GM19023 (cell line): ENCODE results near the gene HSFX3.

Experiments used
- ATAC-seq: cut with Tn5 transposase; IDR thresholded peaks from one replicate; pipeline ENCODE4 v1.9.1; 2021; ENCODE audit warnings: mild to moderate bottlenecking, moderate library complexity; ENCODE audit not compliant: unreplicated experiment

The HSFX3 gene

DNA sequence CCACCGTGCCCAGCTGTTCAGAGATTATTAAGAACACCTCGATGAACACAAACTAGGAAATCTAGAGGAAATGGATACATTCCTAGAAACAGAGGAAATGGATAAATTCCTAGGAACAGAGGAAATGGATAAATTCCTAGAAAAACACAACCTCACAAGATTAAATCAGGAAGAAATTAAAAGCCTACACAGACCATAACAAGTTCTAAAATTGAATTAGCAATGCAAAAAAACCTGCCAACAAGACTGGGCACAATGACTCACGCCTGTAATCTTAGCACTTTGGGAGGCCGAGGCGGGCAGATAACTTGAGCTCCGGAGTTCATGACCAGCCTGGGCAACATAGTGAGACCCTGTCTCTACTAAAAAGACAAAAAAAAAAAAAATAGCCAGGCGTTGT, 31.5 kb downstream of the HSFX3 start:
- no peak for ATAC-seq

DNA sequence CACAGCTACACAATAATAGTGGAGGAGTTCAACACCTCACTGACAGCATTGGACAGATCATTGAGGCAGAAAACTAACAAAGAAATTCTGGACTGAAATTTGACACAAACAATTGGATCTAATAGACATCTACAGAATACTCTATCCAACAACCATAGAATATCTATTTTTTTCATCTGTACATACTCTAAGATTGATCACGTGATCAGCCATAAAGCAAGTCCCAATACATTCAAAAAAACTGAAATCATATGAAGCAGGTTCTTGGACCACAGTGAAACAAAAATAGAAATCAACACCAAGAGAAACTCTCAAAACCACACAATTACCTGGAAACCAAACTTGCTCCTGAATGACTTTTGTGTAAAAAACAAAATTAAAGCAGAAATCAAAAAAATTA, 32.4 kb downstream of the HSFX3 start:
- no peak for ATAC-seq

GRCh38 chrX:149516604-149517003, 33.1 kb downstream of the HSFX3 start:
- ATAC-seq, result no peak

GRCh38 chrX:149515954-149516602, 33.6 kb downstream of the HSFX3 start:
- ATAC-seq, result no peak

DNA sequence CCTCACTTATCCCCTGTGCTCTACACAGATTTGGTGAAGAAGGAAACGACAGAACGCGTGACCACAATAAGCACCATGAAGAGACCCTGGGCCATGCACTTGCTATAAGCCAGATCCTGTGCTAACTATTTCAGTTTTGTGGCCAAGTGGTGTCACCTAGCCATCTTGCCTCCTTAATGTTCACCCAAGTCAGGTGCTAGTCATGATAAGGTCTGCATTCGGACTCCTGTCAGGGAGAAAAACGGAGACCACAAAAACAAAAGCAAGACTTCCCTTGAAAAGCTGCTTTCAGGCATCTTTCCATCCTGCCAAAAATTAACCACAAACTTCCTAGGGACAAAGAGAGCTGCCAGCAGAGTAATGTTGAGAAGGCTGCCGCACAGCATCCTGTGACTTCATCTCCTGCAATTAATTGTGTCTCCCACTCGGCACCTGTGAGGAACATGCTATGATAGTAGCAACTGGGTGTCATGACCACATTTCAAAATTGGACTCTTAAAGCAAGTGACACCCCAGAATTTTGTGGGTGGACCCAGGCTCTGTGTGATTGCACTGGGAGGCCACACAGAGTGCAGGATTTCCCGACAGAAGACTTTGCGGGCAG, 35.8 kb downstream of the HSFX3 start:
- ATAC-seq, result no peak

- ATAC-seq, result peak; percentile 70
Measured at GRCh38 chrX:149512225-149512885, 37.4 kb downstream of the HSFX3 start.

DNA sequence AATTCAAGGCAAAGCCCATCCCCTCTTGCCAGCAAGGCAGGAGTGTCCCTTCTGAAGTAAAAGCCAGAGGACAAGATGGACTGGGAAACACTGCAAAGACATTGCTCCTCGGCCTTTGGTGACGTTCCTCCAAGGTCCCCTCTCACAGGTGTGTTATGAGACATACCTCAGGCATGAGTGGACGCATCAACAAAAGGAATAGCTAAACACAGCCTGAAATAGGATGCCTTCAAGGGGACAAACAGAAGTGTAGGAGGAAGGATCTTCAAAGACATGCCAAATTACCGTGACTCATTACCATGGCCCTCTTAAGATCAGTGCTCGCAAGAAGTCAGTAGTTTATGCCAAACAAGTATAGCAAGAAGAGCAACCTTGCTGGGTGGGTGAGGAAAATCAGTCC, 38.6 kb downstream of the HSFX3 start:
- no peak for ATAC-seq

GRCh38 chrX:149510386-149510785, 39.3 kb downstream of the HSFX3 start:
- no peak for ATAC-seq

DNA sequence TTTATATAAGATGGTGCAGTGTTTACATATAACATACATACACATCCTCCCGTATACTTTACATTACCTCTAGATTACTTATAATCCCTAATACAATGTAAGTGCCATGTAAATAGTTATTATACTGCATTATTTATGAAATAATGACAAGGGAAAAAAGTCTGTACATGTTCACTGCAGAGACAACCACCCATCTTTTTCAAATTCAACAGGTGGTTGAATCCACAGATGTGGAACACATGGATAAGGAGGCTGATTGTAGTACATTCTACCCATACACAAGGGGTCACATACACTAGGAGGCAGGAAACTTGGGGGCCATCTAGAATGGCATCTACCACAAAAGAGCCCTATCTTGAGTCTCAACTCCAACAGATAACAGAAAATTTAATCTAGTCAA, 41.3 kb downstream of the HSFX3 start:
- no peak for ATAC-seq

DNA sequence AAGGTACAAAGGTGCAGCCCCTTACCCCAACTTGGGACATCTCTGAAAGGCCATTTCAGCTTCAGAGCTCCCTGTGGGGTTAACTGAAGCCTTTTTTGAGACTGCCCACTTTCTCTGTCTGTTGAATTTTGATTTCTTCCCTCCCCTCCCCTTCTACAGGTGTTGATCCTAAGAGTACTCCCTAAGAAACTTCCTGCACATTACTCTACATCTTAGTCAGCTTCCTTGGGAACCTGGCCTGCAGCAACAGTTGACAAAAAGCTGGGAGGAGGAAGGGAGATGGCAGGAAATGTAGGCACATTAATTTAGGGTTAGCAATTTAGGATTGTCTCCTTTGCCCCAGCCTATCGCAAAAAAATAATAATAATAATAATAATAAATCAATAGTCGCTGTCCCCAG, 43.4 kb downstream of the HSFX3 start:
- no peak for ATAC-seq

DNA sequence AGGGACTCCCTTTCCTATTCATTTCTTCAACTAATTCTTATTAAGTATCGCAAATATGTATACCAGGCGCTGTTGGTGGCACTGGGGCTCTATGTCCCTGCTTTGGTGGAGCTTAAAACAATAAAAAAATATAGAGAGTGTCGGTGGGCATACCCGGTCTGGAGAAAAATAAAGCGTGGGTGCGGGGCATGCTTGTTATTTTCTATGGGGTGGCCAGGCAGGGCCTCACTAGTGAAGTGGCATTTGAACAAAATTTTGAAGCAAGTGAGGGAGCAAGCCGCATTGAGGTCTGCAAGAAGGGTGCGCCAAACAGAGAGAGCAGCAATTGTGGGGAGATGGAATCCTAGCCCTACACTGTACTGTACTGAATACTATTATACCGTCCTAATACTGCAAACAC, 44.1 kb downstream of the HSFX3 start:
- no peak for ATAC-seq

- ATAC-seq, result peak; percentile 72
Measured at GRCh38 chrX:149504915-149505651, 44.6 kb downstream of the HSFX3 start, which contains the start of gene IDS. Gene IDS (minus strand): TSS chrX:149505306. CDS start chrX:149505137, 169 bp downstream.

DNA sequence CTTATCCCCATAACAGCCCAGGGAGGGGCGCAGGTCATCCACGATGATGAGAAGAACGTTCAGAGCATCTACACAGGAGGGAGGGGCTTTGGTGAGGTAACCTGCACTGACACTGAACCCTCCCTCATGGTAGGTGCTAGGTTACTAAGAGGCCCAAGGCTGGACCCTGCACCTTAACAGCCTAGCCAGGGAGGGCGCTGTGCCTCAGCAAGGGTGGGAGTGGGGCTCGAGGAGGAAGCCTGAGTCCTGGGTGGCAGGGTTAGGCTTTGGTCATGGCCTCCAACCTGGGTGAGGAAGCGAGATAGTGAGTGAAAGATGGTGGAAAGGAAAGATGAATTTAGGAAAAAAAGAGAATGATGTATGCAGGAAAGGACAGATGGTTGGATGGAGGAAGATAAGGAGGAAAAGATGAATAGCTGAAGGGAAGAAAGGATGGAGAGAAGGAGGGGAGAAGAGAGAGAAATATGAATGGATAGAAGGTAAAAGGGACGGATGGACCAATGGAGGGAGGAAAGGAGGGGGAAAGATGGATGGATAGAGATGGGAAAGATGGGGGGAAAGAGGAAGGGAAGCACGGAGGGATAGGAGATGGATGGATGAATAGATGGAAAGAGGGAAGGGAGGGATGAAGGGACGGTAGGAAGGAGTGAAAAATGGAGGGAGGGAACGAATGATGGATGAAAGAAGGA, 45.4 kb downstream of the HSFX3 start:
- peak; percentile 23 for ATAC-seq

DNA sequence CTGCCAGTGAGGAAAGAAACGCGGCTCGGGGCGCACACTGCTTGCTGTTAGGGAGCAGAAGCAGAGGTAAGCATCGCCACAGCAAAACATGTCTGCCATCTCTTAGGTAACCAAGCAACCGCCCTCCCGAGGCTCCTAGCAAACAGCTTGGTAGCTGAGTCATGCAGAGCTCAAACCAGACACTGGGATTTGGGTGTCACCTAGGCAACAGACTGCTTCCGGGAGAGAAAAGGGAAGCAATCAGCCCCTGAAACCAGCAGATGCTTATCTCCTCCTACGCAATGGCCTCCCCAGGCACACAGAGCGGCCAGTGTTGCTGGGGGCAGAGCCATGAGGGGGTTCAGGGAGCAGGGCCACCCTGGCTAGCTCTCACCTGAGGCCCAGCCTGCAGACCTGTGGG, 46.3 kb downstream of the HSFX3 start:
- ATAC-seq, result peak; percentile 65

DNA sequence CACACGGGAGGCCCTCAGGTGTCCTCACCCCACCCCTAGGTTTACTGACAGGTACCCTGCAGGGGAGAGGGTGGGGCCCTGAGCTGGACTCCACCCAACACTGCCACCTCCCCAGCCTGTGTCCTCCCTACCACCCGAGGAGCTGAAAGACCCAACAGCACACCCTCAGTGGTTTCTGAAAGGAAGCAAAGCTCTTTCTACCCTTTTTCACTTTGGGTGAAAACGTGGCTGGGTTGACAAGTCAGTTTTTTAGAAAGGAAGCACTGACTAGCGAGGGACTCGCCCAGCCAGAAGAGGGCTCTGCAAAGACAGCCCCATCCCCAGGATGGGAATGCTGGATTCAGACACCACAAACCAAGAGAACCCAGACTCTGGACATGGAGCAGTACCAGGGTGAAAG, 46.8 kb downstream of the HSFX3 start:
- peak; percentile 11 for ATAC-seq

- no peak for ATAC-seq
Measured at GRCh38 chrX:149499766-149500165, 50.0 kb downstream of the HSFX3 start.

GRCh38 chrX:149498767-149499166, 51.0 kb downstream of the HSFX3 start:
- no peak for ATAC-seq
